B cell (primary cell): ENCODE results near the gene CTNNA3. TPM values are rescaled to one million over a fixed set of nuclear protein-coding genes. Genes with fewer than 3 reads are reported as not detected.

Experiments
- ATAC-seq: fragments of 200-7000 bp; cut with Tn5 transposase; one replicate; pipeline ENCODE4 v1.10.0; 2021; ENCODE audit warnings: low read depth, mild to moderate bottlenecking, moderate number of reproducible peaks, moderate library complexity
- CTCF ChIA-PET: fragments of 350-600 bp; sonication (Branson Sonifier 250); formaldehyde crosslinking; loops from one replicate; lab custom pipeline; 2021; ENCODE audit warnings: antibody characterized with exemption, inconsistent platforms; lab: Charles Lee
- POLR2A ChIA-PET: fragments of 350-600 bp; sonication (Branson Sonifier 250); formaldehyde crosslinking; loops from one replicate; lab custom pipeline; 2021; ENCODE audit warnings: antibody characterized with exemption; lab: Charles Lee
- DNase-seq: peaks from one replicate; pipeline ENCODE4 v3.0.0; 2013
- H2AFZ ChIP-seq: 2 replicates; pipeline ENCODE4 v1.6.1; 2012; ENCODE audit warnings: mild to moderate bottlenecking, low read depth, low read length; ENCODE audit not compliant: insufficient read depth, poor library complexity, severe bottlenecking
- H3K27ac ChIP-seq, 2 donors: 1 replicate in 1 of 2; 2 replicates in 1 of 2; pipeline ENCODE4 v1.5.1; 2012 to 2013; ENCODE audit warnings: low read length in 2 of 2, mild to moderate bottlenecking in 2 of 2, moderate library complexity in 1 of 2
- H3K27me3 ChIP-seq, 4 experiments: fragments of 200-600 bp in 1 of 4; sonication (generic) in 1 of 4; replicated peaks in 1 of 4; 1 replicate in 2 of 4; 2 replicates in 2 of 4; pipeline versions ENCODE4 v1.6.1 to v1.7.0; 2013 to 2016; ENCODE audit warnings: low read length in 3 of 4, mild to moderate bottlenecking in 2 of 4, mixed read lengths in 1 of 4, moderate library complexity in 1 of 4; ENCODE audit not compliant: insufficient read depth in 4 of 4, control insufficient read depth in 3 of 4; ENCODE audit errors: control extremely low read depth in 1 of 4
- H3K36me3 ChIP-seq, 2 experiments: replicated peaks in 1 of 2; 1 replicate in 1 of 2; 2 replicates in 1 of 2; pipeline versions ENCODE4 v1.6.1 to v1.7.1; 2013; ENCODE audit warnings: low read length in 1 of 2; ENCODE audit not compliant: insufficient read depth in 2 of 2, control insufficient read depth in 1 of 2; ENCODE audit errors: control extremely low read depth in 1 of 2, extremely low read depth in 1 of 2
- H3K4me1 ChIP-seq, 2 donors: fragments of 200-600 bp in 1 of 2; sonication (generic) in 1 of 2; 1 replicate in 1 of 2; 2 replicates in 1 of 2; pipeline versions ENCODE4 v1.5.1 to v1.6.1; 2013 to 2017; ENCODE audit warnings: low read length in 2 of 2; ENCODE audit not compliant: control insufficient read depth in 2 of 2, insufficient read depth in 2 of 2
- H3K4me2 ChIP-seq: replicated peaks from 2 replicates; pipeline ENCODE3; 2012; ENCODE audit warnings: mild to moderate bottlenecking, low read depth, low read length; ENCODE audit not compliant: poor library complexity, severe bottlenecking
- H3K4me3 ChIP-seq, 5 experiments: fragments of 200-600 bp in 1 of 5; sonication (generic) in 1 of 5; 1 replicate in 3 of 5; 2 replicates in 2 of 5; pipeline versions ENCODE4 v1.5.1 to v1.7.0; 2011 to 2016; ENCODE audit warnings: low read length in 4 of 5, mild to moderate bottlenecking in 4 of 5, low read depth in 2 of 5, control low read depth in 1 of 5, moderate library complexity in 1 of 5; ENCODE audit not compliant: insufficient read depth in 1 of 5; ENCODE audit errors: control extremely low read depth in 1 of 5, extremely low read depth in 1 of 5
- H3K79me2 ChIP-seq: fragments of 200-600 bp; sonication (generic); one replicate; pipeline ENCODE4 v1.6.0; 2016; ENCODE audit warnings: low read length; ENCODE audit not compliant: control insufficient read depth, insufficient read depth
- H3K9ac ChIP-seq: fragments of 200-600 bp; sonication (generic); 2 replicates; pipeline ENCODE4 v1.6.1; 2017; ENCODE audit warnings: mild to moderate bottlenecking, low read length, moderate library complexity
- H3K9me3 ChIP-seq, 3 donors: one replicate each; pipeline versions ENCODE4 v1.6.1 to v1.7.1; 2013; ENCODE audit warnings: low read length in 2 of 3; ENCODE audit not compliant: control insufficient read depth in 2 of 3, insufficient read depth in 1 of 3; ENCODE audit errors: control extremely low read depth in 1 of 3
- H4K20me1 ChIP-seq: 2 replicates; pipeline ENCODE4 v1.6.0; 2012; ENCODE audit warnings: mild to moderate bottlenecking, low read length; ENCODE audit not compliant: insufficient read depth, control insufficient read depth, poor library complexity, severe bottlenecking
- H3K27ac Mint-ChIP-seq: one replicate; pipeline ENCODE4 v1.8.0; 2021; ENCODE audit warnings: mixed read lengths
- H3K27me3 Mint-ChIP-seq: one replicate; pipeline ENCODE4 v1.8.0; 2021; ENCODE audit warnings: mixed read lengths
- H3K4me1 Mint-ChIP-seq: one replicate; pipeline ENCODE4 v1.8.0; 2021; ENCODE audit warnings: mixed read lengths
- H3K4me3 Mint-ChIP-seq: one replicate; pipeline ENCODE4 v1.8.0; 2021; ENCODE audit warnings: mixed read lengths
- H3K9me3 Mint-ChIP-seq: one replicate; pipeline ENCODE4 v1.8.0; 2022; ENCODE audit warnings: mixed read lengths; ENCODE audit not compliant: insufficient read depth
- EZH2 ChIP-seq: IDR thresholded peaks from 2 replicates; pipeline ENCODE4 v1.6.1; 2012; ENCODE audit warnings: borderline replicate concordance, low read depth, mild to moderate bottlenecking, moderate library complexity, low read length; ENCODE audit not compliant: insufficient read depth, poor library complexity, severe bottlenecking
- WGBS: methylation state at CpG from one replicate; pipeline ENCODE4 v1.1.5; 2013; ENCODE audit warnings: missing lambda C conversion rate; ENCODE audit not compliant: insufficient coverage; 5-methylcytosine and 5-hydroxymethylcytosine counted together
- intact Hi-C: fragments of 100-400 bp; cut with micrococcal nuclease; formaldehyde crosslinking; loops from one replicate; pipeline ENCODE4 v1.10.0; 2022
- polyA plus RNA-seq: library from polyadenylated mRNA; depleted of rRNA; stranded (reverse); fragments of >200 nt; gene quantifications from 2 replicates; pipeline ENCODE4 v1.2.3, GENCODE V29; 2012
- total RNA-seq, 2 donors: library from RNA; stranded (reverse); fragments of 120-200 nt in 1 of 2; gene quantifications; 1 replicate in 1 of 2; 2 replicates in 1 of 2; pipeline versions ENCODE4 v1.2.3 to v1.2.4, GENCODE V29; 2013 to 2022
- TF ChIP-seq, protein P1 (sequence below): fragments of 200-600 bp; IDR thresholded peaks from one replicate; pipeline ENCODE4 v1.8.0; 2022; ENCODE audit warnings: antibody characterized with exemption, mild to moderate bottlenecking

The CTNNA3 gene
- total and polyA plus RNA-seq, 2 donors (not counting 1 experiment from before 2014, with no cell fraction given): 0.01 TPM; not detected in 1

DNA sequence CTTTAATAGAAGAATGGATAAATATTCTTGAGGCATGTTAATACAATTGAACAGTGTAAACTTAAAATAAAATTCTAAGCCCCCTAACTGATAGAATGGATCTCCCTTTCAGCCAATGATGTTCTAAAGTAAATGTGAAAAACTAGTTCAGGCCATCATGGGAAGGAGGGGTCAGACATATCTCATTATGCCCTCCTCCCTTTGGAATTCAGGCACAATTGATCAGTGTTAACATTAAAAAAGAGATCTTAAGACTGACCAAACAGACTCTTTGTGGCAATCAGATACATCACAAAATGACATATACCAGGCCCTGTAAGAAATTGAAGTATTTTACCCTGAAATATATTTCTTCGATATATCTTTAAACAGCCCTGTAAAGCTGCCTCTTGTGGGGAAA is 1453.1 kb downstream of the CTNNA3 start:
- CTCF ChIA-PET: no interaction called here
- DNase-seq: no peak

DNA sequence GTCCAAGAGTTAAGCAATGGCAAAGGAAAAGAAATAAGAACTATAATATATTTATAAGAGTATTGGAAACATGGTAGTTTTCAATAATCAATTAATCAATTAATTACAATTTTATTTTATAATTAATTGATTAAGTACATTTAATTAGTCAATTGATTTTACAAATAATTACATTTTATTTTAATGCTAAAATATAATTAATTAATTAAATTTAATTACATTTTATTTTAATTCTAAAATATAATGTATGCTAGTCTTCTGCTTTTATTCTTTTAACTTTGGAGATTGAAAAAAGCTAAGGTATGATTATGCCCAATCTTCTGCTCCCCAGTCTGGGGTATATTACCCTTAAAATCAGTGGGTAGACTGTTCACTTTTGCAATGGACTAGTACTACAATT is 1456.9 kb downstream of the CTNNA3 start:
- H3K27me3 Mint-ChIP-seq: no peaks in the 10 kb centered on the region
- Histone ChIP-seq H4K20me1 (no peaks in the 10 kb centered on the region), H3K4me1 (no peaks in the 10 kb centered on the region), H3K4me2 (no peak overlapping the region), H3K27me3 (no peaks in the 10 kb centered on the region), H2AFZ (no peak overlapping the region), H3K79me2 (no peaks in the 10 kb centered on the region), H3K9ac (no peak overlapping the region), H3K27ac (no peak overlapping the region), H3K9me3 (no peaks in the 10 kb centered on the region), H3K4me3 (no peak overlapping the region), H3K36me3 (no peaks in the 10 kb centered on the region)
- no peaks in the 10 kb centered on the region for H3K4me1 Mint-ChIP-seq
- ATAC-seq (no peak), DNase-seq (no peak)
- CTCF ChIA-PET: no interaction called here
- no peak overlapping the region for H3K27ac Mint-ChIP-seq
- intact Hi-C loops: no loop called here
- H3K4me3 Mint-ChIP-seq: no peak overlapping the region
- POLR2A ChIA-PET: no interaction called here
- TF ChIP-seq EZH2: no peak
- TF ChIP-seq, protein P1, sequence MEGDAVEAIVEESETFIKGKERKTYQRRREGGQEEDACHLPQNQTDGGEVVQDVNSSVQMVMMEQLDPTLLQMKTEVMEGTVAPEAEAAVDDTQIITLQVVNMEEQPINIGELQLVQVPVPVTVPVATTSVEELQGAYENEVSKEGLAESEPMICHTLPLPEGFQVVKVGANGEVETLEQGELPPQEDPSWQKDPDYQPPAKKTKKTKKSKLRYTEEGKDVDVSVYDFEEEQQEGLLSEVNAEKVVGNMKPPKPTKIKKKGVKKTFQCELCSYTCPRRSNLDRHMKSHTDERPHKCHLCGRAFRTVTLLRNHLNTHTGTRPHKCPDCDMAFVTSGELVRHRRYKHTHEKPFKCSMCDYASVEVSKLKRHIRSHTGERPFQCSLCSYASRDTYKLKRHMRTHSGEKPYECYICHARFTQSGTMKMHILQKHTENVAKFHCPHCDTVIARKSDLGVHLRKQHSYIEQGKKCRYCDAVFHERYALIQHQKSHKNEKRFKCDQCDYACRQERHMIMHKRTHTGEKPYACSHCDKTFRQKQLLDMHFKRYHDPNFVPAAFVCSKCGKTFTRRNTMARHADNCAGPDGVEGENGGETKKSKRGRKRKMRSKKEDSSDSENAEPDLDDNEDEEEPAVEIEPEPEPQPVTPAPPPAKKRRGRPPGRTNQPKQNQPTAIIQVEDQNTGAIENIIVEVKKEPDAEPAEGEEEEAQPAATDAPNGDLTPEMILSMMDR: no peak
- H3K9me3 Mint-ChIP-seq: no peaks in the 10 kb centered on the region

More for the DNA sequence above, 1453.1 kb downstream of the CTNNA3 start:
- H3K79me2 ChIP-seq: no peaks in the 10 kb centered on the region
- no peak for ATAC-seq
- Mint-ChIP-seq H3K9me3 (peaks cover 1% of the 10 kb centered on the region), H3K27ac (no peak overlapping the region), H3K4me3 (no peak overlapping the region), H3K27me3 (no peaks in the 10 kb centered on the region), H3K4me1 (no peaks in the 10 kb centered on the region)
- no peak overlapping the region for H2AFZ ChIP-seq
- no peaks in the 10 kb centered on the region for H3K27me3 ChIP-seq
- TF ChIP-seq EZH2: no peak
- TF ChIP-seq, protein P1: no peak
- no peak overlapping the region for H3K27ac ChIP-seq
- H3K4me1 ChIP-seq: no peaks in the 10 kb centered on the region
- H3K4me3 ChIP-seq: no peak overlapping the region
- H3K36me3 ChIP-seq: no peaks in the 10 kb centered on the region
- WGBS: no CpG with 5 or more reads among the region's 1 CpG
- no peak overlapping the region for H3K9ac ChIP-seq
- POLR2A ChIA-PET: no interaction called here
- intact Hi-C loops: no loop called here
- H3K4me2 ChIP-seq: no peak overlapping the region
- no peaks in the 10 kb centered on the region for H4K20me1 ChIP-seq
- H3K9me3 ChIP-seq: peaks cover 0 to 16% (median 0%) of the 10 kb centered on the region in 3 donors
